Common myeloid progenitor, CD34-positive (primary cell): ENCODE data around the gene BLOC1S1.

ENCODE experiments used
- CTCF ChIA-PET: fragments of 350-600 bp; sonication (Branson Sonifier 250); formaldehyde crosslinking; loops from one replicate; lab custom pipeline; 2021; ENCODE audit warnings: antibody characterized with exemption; lab: Charles Lee
- POLR2A ChIA-PET: fragments of 350-600 bp; sonication (Branson Sonifier 250); formaldehyde crosslinking; loops from one replicate; lab custom pipeline; 2021; ENCODE audit warnings: antibody characterized with exemption; lab: Charles Lee
- DNase-seq, 3 donors: peaks; one replicate each; pipeline versions ENCODE4 v3.0.0 to v3.0.0-alpha.2; 2013
- H3K27ac ChIP-seq, 2 experiments: 1 replicate in 1 of 2; 2 replicates in 1 of 2; pipeline ENCODE4 v1.7.0; 2013; ENCODE audit warnings: inconsistent platforms in 2 of 2, low read length in 2 of 2, mild to moderate bottlenecking in 2 of 2, low read depth in 1 of 2, moderate library complexity in 1 of 2; ENCODE audit not compliant: severe bottlenecking in 2 of 2, insufficient read depth in 1 of 2, poor library complexity in 1 of 2
- H3K27me3 ChIP-seq, 5 experiments: replicated peaks in 2 of 5; 1 replicate in 3 of 5; 2 replicates in 2 of 5; pipeline versions ENCODE4 v1.6.1 to v1.7.0; 2013; ENCODE audit warnings: low read length in 4 of 5, mild to moderate bottlenecking in 2 of 5, moderate library complexity in 2 of 5, inconsistent platforms in 1 of 5; ENCODE audit not compliant: insufficient read depth in 5 of 5, control insufficient read depth in 4 of 5
- H3K36me3 ChIP-seq, 4 experiments: 1 replicate in 2 of 4; 2 replicates in 2 of 4; pipeline versions ENCODE4 v1.6.1 to v1.7.0; 2013; ENCODE audit warnings: low read length in 3 of 4, control low read depth in 1 of 4, mild to moderate bottlenecking in 1 of 4; ENCODE audit not compliant: control insufficient read depth in 4 of 4, insufficient read depth in 4 of 4
- H3K4me1 ChIP-seq, 4 experiments: 1 replicate in 3 of 4; 2 replicates in 1 of 4; pipeline versions ENCODE4 v1.6.1 to v1.7.1; 2013; ENCODE audit warnings: low read length in 3 of 4, mild to moderate bottlenecking in 3 of 4, control low read depth in 1 of 4, inconsistent platforms in 1 of 4, moderate library complexity in 1 of 4; ENCODE audit not compliant: control insufficient read depth in 4 of 4, insufficient read depth in 4 of 4; ENCODE audit errors: control extremely low read depth in 1 of 4
- H3K4me3 ChIP-seq, 7 experiments: 1 replicate in 4 of 7; 2 replicates in 3 of 7; pipeline versions ENCODE4 v1.5.1 to v1.7.0; 2013; ENCODE audit warnings: mild to moderate bottlenecking in 7 of 7, low read length in 6 of 7, moderate library complexity in 6 of 7, inconsistent platforms in 2 of 7, low read depth in 2 of 7, control low read depth in 1 of 7; ENCODE audit not compliant: insufficient read depth in 4 of 7, control insufficient read depth in 1 of 7; ENCODE audit errors: extremely low read depth in 1 of 7
- H3K9me3 ChIP-seq, 5 experiments: 1 replicate in 4 of 5; 2 replicates in 1 of 5; pipeline versions ENCODE4 v1.6.1 to v1.7.1; 2013; ENCODE audit warnings: low read length in 4 of 5, mild to moderate bottlenecking in 2 of 5, inconsistent platforms in 1 of 5, low read depth in 1 of 5, moderate library complexity in 1 of 5; ENCODE audit not compliant: control insufficient read depth in 4 of 5, insufficient read depth in 2 of 5; ENCODE audit errors: control extremely low read depth in 1 of 5
- WGBS: methylation state at CpG from one replicate; pipeline ENCODE4 v1.1.5; 2013; ENCODE audit not compliant: insufficient coverage; 5-methylcytosine and 5-hydroxymethylcytosine counted together

BLOC1S1 gene

DNA sequence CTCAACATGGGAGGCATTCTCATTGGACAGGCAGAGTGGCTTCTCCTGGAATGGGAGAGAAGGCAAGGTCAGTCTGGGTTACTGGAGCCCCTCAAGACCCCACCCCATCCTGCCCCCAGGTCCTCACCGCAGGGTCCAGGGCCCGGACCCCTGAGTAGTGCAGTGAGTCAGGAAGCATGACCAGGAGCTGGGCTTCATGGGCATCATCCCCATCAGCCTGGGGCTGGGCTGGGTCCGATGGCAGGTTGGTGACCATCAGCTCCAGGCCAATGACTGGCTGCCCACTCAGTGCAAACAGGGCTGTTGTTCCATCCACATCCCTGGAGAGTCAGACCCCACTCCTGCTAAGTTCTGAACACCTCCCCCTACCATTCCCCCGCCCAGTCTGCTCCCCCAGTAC, 21.2 kb upstream of the BLOC1S1 start:
- CTCF ChIA-PET = interaction anchor here (1.4 to 4.0 kb wide), 2 partner anchors 11 to 25 kb away, joined by 6 to 19 read pairs; no protein-coding TSS in a partner anchor
- no peaks in the 10 kb centered on the region for H3K9me3 ChIP-seq
- DNase-seq = no peak
- H3K4me3 ChIP-seq = no peak overlapping the region
- 97% methylated on average over 3 of the region's 4 CpGs for WGBS
- POLR2A ChIA-PET = no interaction called here
- no peaks in the 10 kb centered on the region for H3K4me1 ChIP-seq
- no peak overlapping the region for H3K27ac ChIP-seq
- H3K36me3 ChIP-seq = no peaks in the 10 kb centered on the region
- H3K27me3 ChIP-seq = no peaks in the 10 kb centered on the region

GRCh38 chr12:55695349-55695748, 20.5 kb upstream of the BLOC1S1 start:
- Histone ChIP-seq H3K27ac (no peak overlapping the region), H3K9me3 (no peaks in the 10 kb centered on the region), H3K36me3 (no peaks in the 10 kb centered on the region), H3K27me3 (no peaks in the 10 kb centered on the region), H3K4me3 (no peak overlapping the region), H3K4me1 (peaks cover 0 to under 1% (median 0%) of the 10 kb centered on the region in 4 experiments)
- ChIA-PET CTCF (interaction anchor here (0.7 to 4.0 kb wide), 3 partner anchors 10 to 25 kb away, joined by 3 to 19 read pairs (median 6); no protein-coding TSS in a partner anchor), POLR2A (no interaction called here)
- DNase-seq = no peak
- 80% methylated on average over 4 of the region's 7 CpGs for WGBS

- H3K27ac ChIP-seq = no peak overlapping the region
These were observed 19.7 kb upstream of the BLOC1S1 start for GRCh38 chr12:55696141-55696540.

GRCh38 chr12:55696796-55697462, 18.9 kb upstream of the BLOC1S1 start:
- ChIA-PET CTCF (interaction anchor here (0.8 to 4.0 kb wide), 5 partner anchors 8 to 50 kb away, joined by 3 to 19 read pairs (median 4); a partner anchor contains a TSS), POLR2A (interaction anchor here (0.6 kb wide), 1 partner anchor 111 kb away, joined by 3 read pairs; no protein-coding TSS in a partner anchor)

More at GRCh38 chr12:55696141-55696540, 19.7 kb upstream of the BLOC1S1 start:
- no peak for DNase-seq
- Histone ChIP-seq H3K9me3 (no peaks in the 10 kb centered on the region), H3K36me3 (no peaks in the 10 kb centered on the region), H3K4me1 (peaks cover 0 to 7% (median 1%) of the 10 kb centered on the region in 4 experiments), H3K4me3 (no peak overlapping the region), H3K27me3 (no peaks in the 10 kb centered on the region)
- ChIA-PET POLR2A (no interaction called here), CTCF (interaction anchor here (0.8 to 4.0 kb wide), 3 partner anchors 9 to 49 kb away, joined by 3 to 19 read pairs (median 4); no protein-coding TSS in a partner anchor)
- 100% methylated on average over 6 of the region's 6 CpGs for WGBS

GRCh38 chr12:55697686-55698085, 18.2 kb upstream of the BLOC1S1 start:
- no peaks in the 10 kb centered on the region for H3K9me3 ChIP-seq
- 93% methylated on average over 6 of the region's 7 CpGs for WGBS
- H3K27ac ChIP-seq = no peak overlapping the region
- H3K4me3 ChIP-seq = no peak overlapping the region
- H3K36me3 ChIP-seq = no peaks in the 10 kb centered on the region
- POLR2A ChIA-PET = no interaction called here
- CTCF ChIA-PET = interaction anchor here (1.0 to 4.0 kb wide), 2 partner anchors 8 to 16 kb away, joined by 3 to 19 read pairs; a partner anchor contains a TSS
- peaks cover 0 to 7% (median 1%) of the 10 kb centered on the region in 4 experiments for H3K4me1 ChIP-seq
- H3K27me3 ChIP-seq = no peaks in the 10 kb centered on the region
- no peak for DNase-seq

More at GRCh38 chr12:55696796-55697462, 18.9 kb upstream of the BLOC1S1 start:
- Histone ChIP-seq H3K27ac (no peak overlapping the region), H3K4me1 (peaks cover 0 to 7% (median 1%) of the 10 kb centered on the region in 4 experiments), H3K36me3 (no peaks in the 10 kb centered on the region), H3K27me3 (no peaks in the 10 kb centered on the region), H3K4me3 (no peak overlapping the region), H3K9me3 (no peaks in the 10 kb centered on the region)
- WGBS = 94% methylated on average over 15 of the region's 19 CpGs
- DNase-seq = no peak

DNA sequence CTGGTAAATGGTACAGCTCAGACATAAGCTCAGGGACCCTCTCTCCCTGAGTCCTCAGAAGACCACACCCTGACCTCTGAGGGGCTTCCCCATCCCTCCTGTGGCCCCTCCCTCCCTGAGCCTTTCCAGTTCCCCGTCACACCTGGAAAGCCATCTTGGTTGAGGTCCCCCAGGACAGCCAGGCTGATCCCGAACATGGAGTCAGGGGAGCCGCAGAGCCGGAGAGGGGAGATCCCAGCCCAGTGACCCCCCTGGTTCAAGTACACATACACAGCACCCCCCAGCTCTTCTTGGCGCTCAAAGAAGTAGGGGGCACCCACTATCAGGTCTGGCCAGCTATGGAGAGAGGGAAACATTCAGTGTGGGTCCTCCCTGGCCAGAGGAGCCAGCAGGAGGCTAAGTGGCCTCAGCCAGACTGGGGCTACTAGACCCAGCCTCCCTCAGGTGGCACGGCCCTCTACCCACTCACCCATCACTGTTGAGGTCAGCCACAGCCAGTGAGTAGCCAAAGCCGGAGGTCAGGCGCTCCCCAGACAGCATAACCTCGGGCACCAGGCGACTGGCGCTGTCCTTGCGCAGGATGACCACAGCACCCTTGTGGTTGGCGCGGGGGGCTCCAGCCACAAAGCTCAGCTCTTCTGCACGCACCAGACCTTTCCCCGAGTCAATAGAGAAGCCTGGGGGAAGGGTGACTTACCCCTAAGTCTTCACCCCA, 17.4 kb upstream of the BLOC1S1 start:
- Histone ChIP-seq H3K27ac (no peak overlapping the region), H3K27me3 (no peaks in the 10 kb centered on the region), H3K9me3 (no peaks in the 10 kb centered on the region), H3K36me3 (no peaks in the 10 kb centered on the region), H3K4me3 (no peak overlapping the region), H3K4me1 (peaks cover 0 to 7% (median 1%) of the 10 kb centered on the region in 4 experiments)
- 95% methylated on average over 13 of the region's 16 CpGs for WGBS
- CTCF ChIA-PET = interaction anchor here (0.7 to 2.0 kb wide), 3 partner anchors 13 to 31 kb away, joined by 3 to 5 read pairs (median 4); a partner anchor contains a TSS
- DNase-seq = no peak
- POLR2A ChIA-PET = no interaction called here
